ENCODE results near the gene ESYT1. TPM values are rescaled to one million over a fixed set of nuclear protein-coding genes. Genes with fewer than 3 reads are reported as not detected.

The ESYT1 gene
- total and polyA plus RNA-seq, 9 of the 15 experiments (the other 6 are each of a cell fraction or from before 2014, with no cell fraction given): 132 to 420 (median 164) TPM

DNA sequence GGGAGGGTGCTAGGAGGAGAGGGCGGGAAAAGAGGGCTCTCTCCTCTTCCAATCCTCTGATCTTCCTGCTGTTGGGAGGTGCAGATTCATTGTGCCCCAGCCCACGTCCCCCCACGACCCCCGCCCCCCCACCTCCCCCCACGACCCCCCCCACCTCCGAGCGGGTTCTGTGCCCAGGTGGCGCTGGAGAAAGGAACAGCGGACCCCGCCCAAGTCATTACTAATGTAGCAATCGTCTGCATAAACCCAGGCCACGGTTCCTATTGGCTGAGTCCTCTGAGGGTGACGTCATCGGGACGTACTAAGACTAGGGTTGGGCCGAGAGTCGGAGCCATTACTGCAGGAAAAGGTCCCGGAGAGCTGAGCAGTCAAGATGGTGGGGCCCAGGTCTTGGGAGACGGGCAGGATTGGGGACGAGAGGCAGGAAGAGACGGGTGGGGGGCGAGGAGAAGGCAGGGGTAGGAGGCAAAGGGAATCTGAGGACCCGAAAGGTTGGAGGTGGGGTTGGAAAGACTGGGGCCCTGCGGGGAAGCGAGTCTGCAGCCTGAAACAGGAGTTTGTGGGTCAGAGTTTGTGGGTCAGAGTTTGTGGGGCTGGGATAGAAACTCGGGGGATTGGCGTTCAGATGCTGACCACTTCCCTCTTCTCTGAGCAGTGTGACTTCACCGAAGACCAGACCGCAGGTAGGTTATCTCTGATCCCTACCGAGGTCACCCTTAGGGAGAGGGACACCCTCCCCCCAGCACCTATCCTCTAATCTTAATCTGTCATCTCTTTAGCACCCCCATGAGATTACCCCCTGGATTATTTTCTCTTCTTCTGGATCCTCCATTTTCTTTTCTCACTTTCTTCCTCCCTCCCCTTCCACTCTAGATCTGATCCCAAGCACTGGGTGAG, 30.2 kb downstream of the ESYT1 start, which contains the start of gene MYL6 (continued):
- TF ChIP-seq ZNF431 (CRISPR knock-in tag; IDR thresholded peaks at IDR 0.05): peak; percentile 42; the same call in 1 of the 2 replicates
- TF ChIP-seq, protein P1, sequence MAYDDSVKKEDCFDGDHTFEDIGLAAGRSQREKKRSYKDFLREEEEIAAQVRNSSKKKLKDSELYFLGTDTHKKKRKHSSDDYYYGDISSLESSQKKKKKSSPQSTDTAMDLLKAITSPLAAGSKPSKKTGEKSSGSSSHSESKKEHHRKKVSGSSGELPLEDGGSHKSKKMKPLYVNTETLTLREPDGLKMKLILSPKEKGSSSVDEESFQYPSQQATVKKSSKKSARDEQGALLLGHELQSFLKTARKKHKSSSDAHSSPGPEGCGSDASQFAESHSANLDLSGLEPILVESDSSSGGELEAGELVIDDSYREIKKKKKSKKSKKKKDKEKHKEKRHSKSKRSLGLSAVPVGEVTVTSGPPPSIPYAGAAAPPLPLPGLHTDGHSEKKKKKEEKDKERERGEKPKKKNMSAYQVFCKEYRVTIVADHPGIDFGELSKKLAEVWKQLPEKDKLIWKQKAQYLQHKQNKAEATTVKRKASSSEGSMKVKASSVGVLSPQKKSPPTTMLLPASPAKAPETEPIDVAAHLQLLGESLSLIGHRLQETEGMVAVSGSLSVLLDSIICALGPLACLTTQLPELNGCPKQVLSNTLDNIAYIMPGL (CRISPR knock-in tag; IDR thresholded peaks at IDR 0.05): peak; percentile 67
- TF ChIP-seq, protein P2, sequence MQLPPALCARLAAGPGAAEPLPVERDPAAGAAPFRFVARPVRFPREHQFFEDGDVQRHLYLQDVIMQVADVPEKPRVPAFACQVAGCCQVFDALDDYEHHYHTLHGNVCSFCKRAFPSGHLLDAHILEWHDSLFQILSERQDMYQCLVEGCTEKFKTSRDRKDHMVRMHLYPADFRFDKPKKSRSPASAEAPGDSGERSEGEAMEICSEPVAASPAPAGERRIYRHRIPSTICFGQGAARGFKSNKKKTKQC (CRISPR knock-in tag; IDR thresholded peaks at IDR 0.05): no peak; the same call in 1 of the 2 replicates
- TF ChIP-seq ZNF140 (CRISPR knock-in tag; IDR thresholded peaks at IDR 0.05): no peak
- TF ChIP-seq ZFPM2 (CRISPR knock-in tag; IDR thresholded peaks at IDR 0.05): peak; percentile 88; the same call in 1 of the 2 replicates
- TF ChIP-seq PPARD (CRISPR knock-in tag; IDR thresholded peaks at IDR 0.05): 0 out of 2 replicates have a peak, but pooled peaks have one; percentile 47
- no peak for TF ChIP-seq STAT5B (CRISPR knock-in tag; IDR thresholded peaks at IDR 0.05)
- TF ChIP-seq CAMTA2 (CRISPR knock-in tag; conservative IDR thresholded peaks at IDR 0.05): peak; percentile 93
- peak; percentile 65 for TF ChIP-seq ZNF766 (CRISPR knock-in tag; conservative IDR thresholded peaks at IDR 0.05)
- TF ChIP-seq, protein P3, sequence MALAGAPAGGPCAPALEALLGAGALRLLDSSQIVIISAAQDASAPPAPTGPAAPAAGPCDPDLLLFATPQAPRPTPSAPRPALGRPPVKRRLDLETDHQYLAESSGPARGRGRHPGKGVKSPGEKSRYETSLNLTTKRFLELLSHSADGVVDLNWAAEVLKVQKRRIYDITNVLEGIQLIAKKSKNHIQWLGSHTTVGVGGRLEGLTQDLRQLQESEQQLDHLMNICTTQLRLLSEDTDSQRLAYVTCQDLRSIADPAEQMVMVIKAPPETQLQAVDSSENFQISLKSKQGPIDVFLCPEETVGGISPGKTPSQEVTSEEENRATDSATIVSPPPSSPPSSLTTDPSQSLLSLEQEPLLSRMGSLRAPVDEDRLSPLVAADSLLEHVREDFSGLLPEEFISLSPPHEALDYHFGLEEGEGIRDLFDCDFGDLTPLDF (CRISPR knock-in tag; IDR thresholded peaks at IDR 0.05): 0 out of 2 replicates have a peak, but pooled peaks have one; percentile 26
- TF ChIP-seq SMAD3 (CRISPR knock-in tag; conservative IDR thresholded peaks at IDR 0.05): 0 out of 2 replicates have a peak, but pooled peaks have one; percentile 35
- peak; percentile 97 for TF ChIP-seq TAF7 (tag; IDR thresholded peaks at IDR 0.05)
- peak; percentile 24 for TF ChIP-seq MTA3 (IDR thresholded peaks at IDR 0.05; ENCODE audit: borderline replicate concordance)
- TF ChIP-seq ETV5 (CRISPR knock-in tag; IDR thresholded peaks at IDR 0.05; ENCODE audit: low read depth): 0 out of 2 replicates have a peak, but pooled peaks have one; percentile 46
- TF ChIP-seq, protein P4, sequence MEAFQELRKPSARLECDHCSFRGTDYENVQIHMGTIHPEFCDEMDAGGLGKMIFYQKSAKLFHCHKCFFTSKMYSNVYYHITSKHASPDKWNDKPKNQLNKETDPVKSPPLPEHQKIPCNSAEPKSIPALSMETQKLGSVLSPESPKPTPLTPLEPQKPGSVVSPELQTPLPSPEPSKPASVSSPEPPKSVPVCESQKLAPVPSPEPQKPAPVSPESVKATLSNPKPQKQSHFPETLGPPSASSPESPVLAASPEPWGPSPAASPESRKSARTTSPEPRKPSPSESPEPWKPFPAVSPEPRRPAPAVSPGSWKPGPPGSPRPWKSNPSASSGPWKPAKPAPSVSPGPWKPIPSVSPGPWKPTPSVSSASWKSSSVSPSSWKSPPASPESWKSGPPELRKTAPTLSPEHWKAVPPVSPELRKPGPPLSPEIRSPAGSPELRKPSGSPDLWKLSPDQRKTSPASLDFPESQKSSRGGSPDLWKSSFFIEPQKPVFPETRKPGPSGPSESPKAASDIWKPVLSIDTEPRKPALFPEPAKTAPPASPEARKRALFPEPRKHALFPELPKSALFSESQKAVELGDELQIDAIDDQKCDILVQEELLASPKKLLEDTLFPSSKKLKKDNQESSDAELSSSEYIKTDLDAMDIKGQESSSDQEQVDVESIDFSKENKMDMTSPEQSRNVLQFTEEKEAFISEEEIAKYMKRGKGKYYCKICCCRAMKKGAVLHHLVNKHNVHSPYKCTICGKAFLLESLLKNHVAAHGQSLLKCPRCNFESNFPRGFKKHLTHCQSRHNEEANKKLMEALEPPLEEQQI (IDR thresholded peaks at IDR 0.05): no peak
- TF ChIP-seq POLR3A (IDR thresholded peaks at IDR 0.05; ENCODE audit: borderline replicate concordance, extremely low read depth, insufficient read depth, insufficient read length): no peak
- TF ChIP-seq ARHGAP35 (IDR thresholded peaks at IDR 0.05; ENCODE audit: partially characterized antibody): no peak
- TF ChIP-seq SUPT5H (IDR thresholded peaks at IDR 0.05): peak; percentile 100
- TF ChIP-seq CREB1 (IDR thresholded peaks at IDR 0.05): peak; percentile 82
- TF ChIP-seq CREB1 (CRISPR knock-in tag; IDR thresholded peaks at IDR 0.05): peak; percentile 88

All from K562 (cell line).